ENCODE data around the gene SRSF2. TPM values are rescaled to one million over a fixed set of nuclear protein-coding genes. Genes with fewer than 3 reads are reported as not detected.
A peak's percentile ranks its signal among the peaks of the same experiment; 100 is the strongest.

SRSF2 gene
- polyA plus RNA-seq, 4 donors: 113 to 233 (median 157) TPM

DNA sequence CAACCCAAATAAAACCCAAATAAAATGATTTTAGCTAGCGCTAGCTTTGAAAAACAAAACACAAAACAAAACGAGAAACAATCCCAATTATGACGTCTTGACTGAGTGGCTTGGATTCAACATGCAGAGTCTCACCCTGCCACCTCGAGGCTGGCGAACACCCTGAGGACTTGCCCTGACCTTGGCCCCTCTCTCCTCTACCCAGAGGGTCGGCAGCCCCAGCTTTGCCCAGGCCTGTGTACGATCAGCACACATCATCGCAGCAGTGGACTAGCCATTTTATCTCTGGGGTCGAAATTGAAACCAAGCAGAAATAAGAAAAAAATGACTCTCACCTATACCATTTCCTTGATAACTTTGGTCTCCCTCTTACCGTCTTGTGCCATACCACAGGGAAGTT is 15.7 kb downstream of the SRSF2 start:
- DNase-seq (no peak), FAIRE-seq (no peak)
- peaks cover 26 to 83% (median 37%) of the 10 kb centered on the region in 3 donors for H3K36me3 ChIP-seq (ENCODE audit: control insufficient read depth in 3 of 3, insufficient read depth in 2 of 3, low read depth in 1 of 3, low read length in 3 of 3)
- H3K27ac ChIP-seq (ENCODE audit: low read depth in 1 of 3, low read length in 2 of 3): no peak overlapping the region
- no peaks in the 10 kb centered on the region for H3K9me3 ChIP-seq (ENCODE audit: control insufficient read depth in 2 of 2, insufficient read depth in 1 of 2, low read depth in 1 of 2, low read length in 1 of 2)
- H3K4me3 ChIP-seq (ENCODE audit: low read depth in 1 of 3, low read length in 3 of 3): no peak overlapping the region
- H3K27me3 ChIP-seq (ENCODE audit: control insufficient read depth in 3 of 3, insufficient read depth in 3 of 3, low read length in 3 of 3): no peaks in the 10 kb centered on the region
- H3K4me1 ChIP-seq (ENCODE audit: control insufficient read depth in 3 of 3, insufficient read depth in 2 of 3, low read depth in 1 of 3, low read length in 2 of 3): peaks cover 0 to 12% (median 3%) of the 10 kb centered on the region in 3 donors
- 87 to 90% (median 89%) methylated on average over 10 of the region's 10 CpGs for WGBS, 3 donors

DNA sequence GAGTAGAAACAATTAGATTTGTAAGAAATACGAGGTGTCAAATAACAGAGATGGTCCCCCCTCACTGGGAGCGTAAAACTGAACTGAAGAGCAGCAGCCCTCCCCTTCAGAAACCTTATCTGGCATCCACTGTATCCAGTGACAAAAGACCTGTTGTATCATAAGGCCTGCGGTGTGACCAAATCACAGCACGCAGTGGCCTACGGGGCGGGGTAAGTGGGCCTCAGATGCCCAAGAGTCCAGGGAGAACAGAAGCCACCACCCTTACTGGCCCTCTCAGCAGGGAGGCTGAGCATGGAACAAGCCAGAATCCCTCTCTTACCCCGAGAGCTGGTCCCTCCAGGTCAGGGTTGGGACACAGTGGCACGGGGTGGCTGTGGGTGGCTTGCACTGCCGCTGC is 16.2 kb downstream of the SRSF2 start:
- 85 to 93% (median 90%) methylated on average over 9 of the region's 9 CpGs for WGBS, 3 donors
- Histone ChIP-seq H3K4me1 (ENCODE audit: control insufficient read depth in 3 of 3, insufficient read depth in 2 of 3, low read depth in 1 of 3, low read length in 2 of 3) (peaks cover 0 to 17% (median 3%) of the 10 kb centered on the region in 3 donors), H3K27ac (ENCODE audit: low read depth in 1 of 3, low read length in 2 of 3) (no peak overlapping the region), H3K9me3 (ENCODE audit: control insufficient read depth in 2 of 2, insufficient read depth in 1 of 2, low read depth in 1 of 2, low read length in 1 of 2) (no peaks in the 10 kb centered on the region), H3K27me3 (ENCODE audit: control insufficient read depth in 3 of 3, insufficient read depth in 3 of 3, low read length in 3 of 3) (no peaks in the 10 kb centered on the region), H3K4me3 (ENCODE audit: low read depth in 1 of 3, low read length in 3 of 3) (no peak overlapping the region), H3K36me3 (ENCODE audit: control insufficient read depth in 3 of 3, insufficient read depth in 2 of 3, low read depth in 1 of 3, low read length in 3 of 3) (peaks cover 26 to 89% (median 38%) of the 10 kb centered on the region in 3 donors)
- DNase-seq (no peak), FAIRE-seq (no peak)

DNA sequence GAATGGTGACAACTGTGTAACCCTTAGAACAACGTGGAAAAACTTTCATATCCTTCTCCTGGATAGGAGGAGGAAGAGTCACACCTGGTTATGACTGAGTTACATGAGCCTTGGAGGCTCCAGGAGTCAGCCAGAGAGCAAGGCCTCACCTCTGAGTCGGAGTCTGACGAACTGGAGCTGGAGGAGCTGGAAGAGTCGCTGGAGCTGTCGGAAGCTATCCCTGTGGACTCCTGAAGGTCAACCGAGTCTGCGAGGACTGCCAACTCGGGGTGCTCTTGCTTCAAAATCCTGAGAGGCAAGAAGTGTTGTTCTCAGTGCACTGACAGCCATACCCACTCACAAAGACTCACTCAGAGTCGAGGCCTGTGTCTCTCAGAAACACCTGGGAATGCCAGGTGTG is 16.9 kb downstream of the SRSF2 start:
- FAIRE-seq (no peak), DNase-seq (no peak)
- no peaks in the 10 kb centered on the region for H3K27me3 ChIP-seq (ENCODE audit: control insufficient read depth in 3 of 3, insufficient read depth in 3 of 3, low read length in 3 of 3)
- no peak overlapping the region for H3K4me3 ChIP-seq (ENCODE audit: low read depth in 1 of 3, low read length in 3 of 3)
- peaks cover 0 to 19% (median 3%) of the 10 kb centered on the region in 3 donors for H3K4me1 ChIP-seq (ENCODE audit: control insufficient read depth in 3 of 3, insufficient read depth in 2 of 3, low read depth in 1 of 3, low read length in 2 of 3)
- 90 to 93% (median 92%) methylated on average over 9 of the region's 9 CpGs for WGBS, 3 donors
- peaks cover 26 to 93% (median 38%) of the 10 kb centered on the region in 3 donors for H3K36me3 ChIP-seq (ENCODE audit: control insufficient read depth in 3 of 3, insufficient read depth in 2 of 3, low read depth in 1 of 3, low read length in 3 of 3)
- H3K9me3 ChIP-seq (ENCODE audit: control insufficient read depth in 2 of 2, insufficient read depth in 1 of 2, low read depth in 1 of 2, low read length in 1 of 2): no peaks in the 10 kb centered on the region
- H3K27ac ChIP-seq (ENCODE audit: low read depth in 1 of 3, low read length in 2 of 3): no peak overlapping the region

DNA sequence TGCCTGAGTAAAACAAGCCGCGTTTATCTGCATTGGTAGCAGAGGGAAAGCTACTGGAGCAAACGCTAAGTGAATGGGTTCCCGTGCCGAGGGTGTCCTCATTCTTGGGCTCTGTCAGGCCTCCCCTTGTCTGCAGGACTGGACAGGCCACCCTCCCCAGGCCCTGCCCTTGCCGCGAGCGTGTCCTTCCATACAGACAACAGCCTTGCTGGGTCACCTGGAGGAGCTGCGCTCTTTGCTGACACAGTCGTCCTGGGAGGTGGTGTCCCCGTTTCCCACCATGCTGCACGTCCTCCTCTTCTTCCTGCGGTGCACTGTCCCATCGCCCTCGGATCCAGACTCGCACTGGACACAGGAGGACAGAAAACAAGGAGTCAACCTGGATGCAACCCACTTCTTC is 18.6 kb downstream of the SRSF2 start:
- FAIRE-seq (no peak), DNase-seq (no peak)
- no peak overlapping the region for H3K4me3 ChIP-seq (ENCODE audit: low read depth in 1 of 3, low read length in 3 of 3)
- WGBS, 3 donors: 92 to 94% (median 93%) methylated on average over 16 of the region's 16 CpGs
- H3K4me1 ChIP-seq (ENCODE audit: control insufficient read depth in 3 of 3, insufficient read depth in 2 of 3, low read depth in 1 of 3, low read length in 2 of 3): peaks cover 0 to 12% (median 0%) of the 10 kb centered on the region in 3 donors
- no peaks in the 10 kb centered on the region for H3K9me3 ChIP-seq (ENCODE audit: control insufficient read depth in 2 of 2, insufficient read depth in 1 of 2, low read depth in 1 of 2, low read length in 1 of 2)
- peaks cover 25 to 88% (median 40%) of the 10 kb centered on the region in 3 donors for H3K36me3 ChIP-seq (ENCODE audit: control insufficient read depth in 3 of 3, insufficient read depth in 2 of 3, low read depth in 1 of 3, low read length in 3 of 3)
- no peaks in the 10 kb centered on the region for H3K27me3 ChIP-seq (ENCODE audit: control insufficient read depth in 3 of 3, insufficient read depth in 3 of 3, low read length in 3 of 3)
- H3K27ac ChIP-seq (ENCODE audit: low read depth in 1 of 3, low read length in 2 of 3): no peak overlapping the region

DNA sequence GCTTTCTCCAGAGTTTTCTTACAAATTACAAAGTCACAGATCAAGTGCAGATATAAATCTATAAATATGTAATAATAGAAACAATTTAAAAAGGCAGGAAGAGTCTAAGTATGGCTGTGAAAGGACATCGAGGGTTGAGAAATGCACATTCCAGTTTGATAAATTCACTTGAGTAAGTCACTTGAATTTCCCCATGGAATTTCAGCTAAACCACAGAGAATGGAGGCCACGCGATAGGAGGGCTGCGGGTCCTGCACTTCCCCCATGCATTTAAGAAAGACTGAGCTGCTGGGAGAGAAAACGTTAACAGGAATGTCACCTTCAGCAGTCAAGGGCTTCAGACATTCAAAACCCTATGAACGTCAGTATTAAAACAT is 20.3 kb downstream of the SRSF2 start:
- Histone ChIP-seq H3K9me3 (ENCODE audit: control insufficient read depth in 2 of 2, insufficient read depth in 1 of 2, low read depth in 1 of 2, low read length in 1 of 2) (no peaks in the 10 kb centered on the region), H3K4me3 (ENCODE audit: low read depth in 1 of 3, low read length in 3 of 3) (no peak overlapping the region), H3K27ac (ENCODE audit: low read depth in 1 of 3, low read length in 2 of 3) (peak overlapping the region; percentile 65 to 93 (median 69)), H3K36me3 (ENCODE audit: control insufficient read depth in 3 of 3, insufficient read depth in 2 of 3, low read depth in 1 of 3, low read length in 3 of 3) (peaks cover 27 to 80% (median 36%) of the 10 kb centered on the region in 3 donors), H3K27me3 (ENCODE audit: control insufficient read depth in 3 of 3, insufficient read depth in 3 of 3, low read length in 3 of 3) (no peaks in the 10 kb centered on the region), H3K4me1 (ENCODE audit: control insufficient read depth in 3 of 3, insufficient read depth in 2 of 3, low read depth in 1 of 3, low read length in 2 of 3) (peaks cover 0 to 12% (median 0%) of the 10 kb centered on the region in 3 donors)
- WGBS, 3 donors: 75 to 86% (median 82%) methylated on average over 6 of the region's 6 CpGs
- no peak for FAIRE-seq
- DNase-seq: no peak

DNA sequence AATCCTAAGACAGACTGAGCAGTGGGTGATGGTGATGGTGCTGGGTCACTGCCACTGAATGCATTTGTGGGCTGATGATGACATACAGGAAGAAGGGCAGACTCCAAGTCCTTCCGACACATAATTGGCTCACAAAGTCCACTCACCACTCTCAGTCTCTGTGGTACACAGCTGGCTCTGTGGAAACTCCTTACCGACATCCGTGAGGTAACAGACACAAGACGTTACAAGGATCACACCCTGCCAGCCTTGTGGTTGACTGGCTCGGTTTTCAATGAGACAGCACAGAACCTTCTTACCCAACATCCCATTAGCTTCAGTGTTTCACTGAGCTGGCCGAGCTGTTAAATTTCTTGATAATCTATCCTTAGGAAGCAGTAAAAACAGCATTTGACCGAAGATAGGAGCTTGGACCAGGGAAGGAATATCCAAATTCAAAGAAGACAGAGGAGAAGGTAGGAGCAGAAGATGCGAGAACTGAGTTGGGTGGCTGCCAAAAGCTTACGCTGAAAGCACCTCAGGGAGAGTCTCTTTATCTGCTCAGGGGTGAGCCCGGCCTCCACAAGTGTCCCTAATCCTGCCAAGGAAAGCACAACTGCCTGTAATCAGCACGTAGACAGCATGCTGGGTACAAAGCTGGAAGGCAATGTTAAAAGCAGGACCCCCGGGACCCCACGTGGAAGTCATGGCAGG is 20.8 kb downstream of the SRSF2 start:
- no peaks in the 10 kb centered on the region for H3K27me3 ChIP-seq (ENCODE audit: control insufficient read depth in 3 of 3, insufficient read depth in 3 of 3, low read length in 3 of 3)
- no peak overlapping the region for H3K4me3 ChIP-seq (ENCODE audit: low read depth in 1 of 3, low read length in 3 of 3)
- DNase-seq (peak; percentile 73 to 86), FAIRE-seq (no peak)
- whole genome bisulfite sequencing, 3 donors: 49 to 61% (median 50%) methylated on average over 13 of the region's 13 CpGs
- H3K4me1 ChIP-seq (ENCODE audit: control insufficient read depth in 3 of 3, insufficient read depth in 2 of 3, low read depth in 1 of 3, low read length in 2 of 3): peaks cover 0 to 15% (median 0%) of the 10 kb centered on the region in 3 donors
- peak overlapping the region; percentile 65 to 93 (median 69) for H3K27ac ChIP-seq (ENCODE audit: low read depth in 1 of 3, low read length in 2 of 3)
- H3K36me3 ChIP-seq (ENCODE audit: control insufficient read depth in 3 of 3, insufficient read depth in 2 of 3, low read depth in 1 of 3, low read length in 3 of 3): peaks cover 22 to 75% (median 32%) of the 10 kb centered on the region in 3 donors
- H3K9me3 ChIP-seq (ENCODE audit: control insufficient read depth in 2 of 2, insufficient read depth in 1 of 2, low read depth in 1 of 2, low read length in 1 of 2): no peaks in the 10 kb centered on the region

DNA sequence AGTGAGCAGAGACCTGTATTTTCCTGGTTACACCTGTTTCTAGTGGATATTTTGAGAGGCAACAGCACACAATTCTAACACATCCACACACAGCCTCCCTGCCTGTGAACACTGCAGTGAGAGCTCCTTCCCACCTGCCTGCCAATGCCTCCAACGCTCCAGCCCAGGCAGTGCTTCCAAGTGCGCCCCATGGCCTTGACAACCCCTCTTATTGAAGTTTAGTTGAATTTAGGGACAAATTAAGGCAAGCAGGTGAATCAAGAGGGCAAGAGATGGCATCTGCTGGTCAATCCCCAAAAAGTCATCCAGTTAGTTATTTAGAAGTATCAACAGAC is 21.7 kb downstream of the SRSF2 start:
- Histone ChIP-seq H3K4me1 (ENCODE audit: control insufficient read depth in 3 of 3, insufficient read depth in 2 of 3, low read depth in 1 of 3, low read length in 2 of 3) (peaks cover 0 to 19% (median 0%) of the 10 kb centered on the region in 3 donors), H3K9me3 (ENCODE audit: control insufficient read depth in 2 of 2, insufficient read depth in 1 of 2, low read depth in 1 of 2, low read length in 1 of 2) (no peaks in the 10 kb centered on the region), H3K27ac (ENCODE audit: low read depth in 1 of 3, low read length in 2 of 3) (peak overlapping the region in 2 of 3 donors; percentile 28 to 50), H3K27me3 (ENCODE audit: control insufficient read depth in 3 of 3, insufficient read depth in 3 of 3, low read length in 3 of 3) (no peaks in the 10 kb centered on the region), H3K36me3 (ENCODE audit: control insufficient read depth in 3 of 3, insufficient read depth in 2 of 3, low read depth in 1 of 3, low read length in 3 of 3) (peaks cover 18 to 68% (median 26%) of the 10 kb centered on the region in 3 donors), H3K4me3 (ENCODE audit: low read depth in 1 of 3, low read length in 3 of 3) (no peak overlapping the region)
- no peak for DNase-seq
- no peak for FAIRE-seq
- 90 to 95% (median 91%) methylated on average over 2 of the region's 2 CpGs for WGBS, 3 donors

DNA sequence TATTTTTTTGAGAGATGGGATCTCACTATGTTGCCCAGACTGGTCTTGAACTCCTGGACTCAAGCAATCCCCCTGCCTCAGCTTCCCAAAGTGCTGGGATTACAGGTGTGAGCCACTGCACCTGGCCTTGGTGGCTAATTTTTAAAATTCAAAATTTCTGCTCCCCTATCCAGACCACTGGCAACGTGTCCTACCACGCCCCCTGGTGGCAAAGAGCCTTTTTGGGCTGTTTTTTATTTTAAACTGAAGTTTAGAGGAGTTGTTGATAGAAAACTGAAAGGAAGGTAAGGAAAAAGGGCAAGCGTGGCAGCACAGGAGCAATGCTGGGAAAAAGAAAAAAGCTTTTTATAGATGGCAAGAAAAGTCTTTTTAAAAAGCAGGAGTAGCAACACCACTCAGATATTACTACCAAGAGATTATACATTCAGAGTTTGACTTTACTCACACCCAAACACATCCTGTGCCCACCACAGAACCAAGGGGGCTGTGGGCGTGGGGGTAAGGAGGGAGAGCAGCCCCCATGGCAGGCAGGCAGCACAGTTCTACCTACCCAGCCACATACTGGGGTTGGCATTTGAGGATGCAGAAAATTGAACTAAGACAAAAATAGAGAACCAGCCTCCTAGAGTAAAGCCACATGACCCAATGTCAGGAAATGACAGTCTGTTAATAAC is 22.2 kb downstream of the SRSF2 start:
- Histone ChIP-seq H3K4me1 (ENCODE audit: control insufficient read depth in 3 of 3, insufficient read depth in 2 of 3, low read depth in 1 of 3, low read length in 2 of 3) (peaks cover 0 to 19% (median 0%) of the 10 kb centered on the region in 3 donors), H3K27ac (ENCODE audit: low read depth in 1 of 3, low read length in 2 of 3) (no peak overlapping the region), H3K4me3 (ENCODE audit: low read depth in 1 of 3, low read length in 3 of 3) (no peak overlapping the region), H3K27me3 (ENCODE audit: control insufficient read depth in 3 of 3, insufficient read depth in 3 of 3, low read length in 3 of 3) (peaks cover 0 to 3% (median 0%) of the 10 kb centered on the region in 3 donors), H3K9me3 (ENCODE audit: control insufficient read depth in 2 of 2, insufficient read depth in 1 of 2, low read depth in 1 of 2, low read length in 1 of 2) (no peaks in the 10 kb centered on the region), H3K36me3 (ENCODE audit: control insufficient read depth in 3 of 3, insufficient read depth in 2 of 3, low read depth in 1 of 3, low read length in 3 of 3) (peaks cover 14 to 63% (median 22%) of the 10 kb centered on the region in 3 donors)
- FAIRE-seq: no peak
- WGBS, 3 donors: 28 to 45% (median 29%) methylated on average over 4 of the region's 4 CpGs
- peak in 1 of 2 donors; percentile 61 for DNase-seq
